Measurements from ENCODE around the gene PRADC1. TPM values are rescaled to one million over a fixed set of nuclear protein-coding genes. Genes with fewer than 3 reads are reported as not detected.

The PRADC1 gene
- total and polyA plus RNA-seq, 10 donors, result 10.4 to 29.5 (median 21.9) TPM

DNA sequence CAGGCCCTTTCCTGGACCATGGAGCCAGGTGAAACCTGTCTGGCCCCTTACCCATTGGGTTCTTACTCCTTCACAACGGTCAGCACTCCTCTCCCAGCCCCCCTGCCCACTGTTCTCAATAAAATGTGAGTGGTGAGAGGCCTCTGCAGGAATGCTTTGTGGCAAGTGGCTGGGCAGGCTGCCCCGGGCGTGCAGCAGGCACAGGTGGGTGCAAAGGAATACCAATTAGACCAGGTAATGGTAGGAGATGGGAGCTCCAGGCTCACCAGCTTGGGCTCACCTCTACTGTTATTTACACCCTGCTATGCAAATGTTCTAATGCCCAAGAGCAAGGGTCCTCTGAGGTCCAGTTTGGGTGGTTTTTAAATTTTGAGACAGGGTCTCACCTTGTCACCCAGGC, 6.0 kb downstream of the PRADC1 start:
- intact Hi-C loops (cut with DNase I; ENCODE audit: low total_unique reads), result no loop called here
- peak overlapping the region in 3 of 8 donors; percentile 52 to 70 (median 61) for H3K27ac ChIP-seq
- H3K36me3 ChIP-seq, result peaks cover 0 to 82% (median 49%) of the 10 kb centered on the region in 6 donors
- TF ChIP-seq POLR2A (IDR thresholded peaks at IDR 0.05) (no peak), POLR2AphosphoS5 (IDR thresholded peaks at IDR 0.05) (no peak)
- TF ChIP-seq, protein P1, sequence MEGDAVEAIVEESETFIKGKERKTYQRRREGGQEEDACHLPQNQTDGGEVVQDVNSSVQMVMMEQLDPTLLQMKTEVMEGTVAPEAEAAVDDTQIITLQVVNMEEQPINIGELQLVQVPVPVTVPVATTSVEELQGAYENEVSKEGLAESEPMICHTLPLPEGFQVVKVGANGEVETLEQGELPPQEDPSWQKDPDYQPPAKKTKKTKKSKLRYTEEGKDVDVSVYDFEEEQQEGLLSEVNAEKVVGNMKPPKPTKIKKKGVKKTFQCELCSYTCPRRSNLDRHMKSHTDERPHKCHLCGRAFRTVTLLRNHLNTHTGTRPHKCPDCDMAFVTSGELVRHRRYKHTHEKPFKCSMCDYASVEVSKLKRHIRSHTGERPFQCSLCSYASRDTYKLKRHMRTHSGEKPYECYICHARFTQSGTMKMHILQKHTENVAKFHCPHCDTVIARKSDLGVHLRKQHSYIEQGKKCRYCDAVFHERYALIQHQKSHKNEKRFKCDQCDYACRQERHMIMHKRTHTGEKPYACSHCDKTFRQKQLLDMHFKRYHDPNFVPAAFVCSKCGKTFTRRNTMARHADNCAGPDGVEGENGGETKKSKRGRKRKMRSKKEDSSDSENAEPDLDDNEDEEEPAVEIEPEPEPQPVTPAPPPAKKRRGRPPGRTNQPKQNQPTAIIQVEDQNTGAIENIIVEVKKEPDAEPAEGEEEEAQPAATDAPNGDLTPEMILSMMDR (IDR thresholded peaks at IDR 0.05 in 8 of 11, conservative IDR thresholded peaks at IDR 0.05 in 3 of 11), result no peak
- H3K27me3 ChIP-seq (replicated peaks in 1 of 7), result no peaks in the 10 kb centered on the region
- H3K9me3 ChIP-seq, result no peaks in the 10 kb centered on the region
- DNase-seq, result no peak
- 84 to 96% (median 94%) methylated on average over 3 of the region's 3 CpGs for WGBS, 5 donors
- no peak overlapping the region for H3K4me3 ChIP-seq
- peaks cover 0 to 18% (median 6%) of the 10 kb centered on the region in 6 donors for H3K4me1 ChIP-seq

DNA sequence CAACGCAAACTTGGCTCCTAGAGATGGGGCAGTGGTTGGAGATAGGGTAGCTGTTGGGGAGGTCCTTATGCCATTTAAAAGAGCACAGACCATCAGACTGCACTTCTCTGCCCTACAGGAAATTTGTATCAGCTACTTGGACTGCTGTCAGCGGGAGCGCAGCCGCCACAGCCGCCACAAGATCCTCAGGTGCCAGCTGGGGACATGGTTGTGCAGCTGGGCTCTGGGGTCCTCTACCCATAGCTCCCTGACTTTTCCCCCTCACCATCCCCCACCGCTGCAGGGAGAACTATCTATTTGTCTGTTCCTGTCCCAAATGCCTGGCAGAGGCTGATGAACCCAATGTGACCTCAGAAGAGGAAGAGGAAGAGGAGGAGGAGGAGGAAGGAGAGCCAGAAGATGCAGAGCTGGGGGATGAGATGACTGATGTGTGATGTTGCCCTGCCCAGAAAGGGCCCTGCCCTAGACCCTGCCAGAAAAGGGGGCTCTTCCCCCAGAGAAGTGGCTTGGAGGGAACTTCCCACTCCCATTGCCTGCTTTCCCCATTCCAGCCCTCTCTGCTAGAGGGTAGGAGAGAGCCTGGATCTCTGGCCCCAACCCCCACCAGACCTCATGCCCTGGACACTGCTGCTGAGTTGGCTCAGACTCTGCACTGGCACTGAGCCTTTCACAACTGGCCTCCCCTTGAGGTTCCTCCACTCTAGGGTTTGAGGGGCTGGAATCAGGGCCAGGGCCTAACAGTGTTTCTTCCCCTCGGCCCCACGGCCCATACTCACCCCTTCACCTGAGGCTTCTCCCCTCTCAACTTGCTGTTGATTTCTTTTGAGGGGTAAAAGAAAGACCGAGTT, 7.3 kb downstream of the PRADC1 start:
- WGBS, 5 donors, result 51 to 62% (median 54%) methylated on average over 9 of the region's 9 CpGs
- H3K4me1 ChIP-seq, result peaks cover 0 to 17% (median 6%) of the 10 kb centered on the region in 6 donors
- H3K27ac ChIP-seq, result peak overlapping the region in 5 of 8 donors; percentile 11 to 70 (median 52)
- H3K27me3 ChIP-seq (replicated peaks in 1 of 7), result no peaks in the 10 kb centered on the region
- no peak overlapping the region for H3K4me3 ChIP-seq
- H3K36me3 ChIP-seq, result peaks cover 0 to 95% (median 62%) of the 10 kb centered on the region in 6 donors
- no peaks in the 10 kb centered on the region for H3K9me3 ChIP-seq
- no peak for DNase-seq
- intact Hi-C loops (cut with DNase I; ENCODE audit: low total_unique reads), result no loop called here
- TF ChIP-seq, protein P1 (IDR thresholded peaks at IDR 0.05 in 8 of 11, conservative IDR thresholded peaks at IDR 0.05 in 3 of 11), result no peak
- peak in 1 of 3 donors; percentile 8 for TF ChIP-seq POLR2AphosphoS5 (IDR thresholded peaks at IDR 0.05)
- no peak for TF ChIP-seq POLR2A (IDR thresholded peaks at IDR 0.05)

DNA sequence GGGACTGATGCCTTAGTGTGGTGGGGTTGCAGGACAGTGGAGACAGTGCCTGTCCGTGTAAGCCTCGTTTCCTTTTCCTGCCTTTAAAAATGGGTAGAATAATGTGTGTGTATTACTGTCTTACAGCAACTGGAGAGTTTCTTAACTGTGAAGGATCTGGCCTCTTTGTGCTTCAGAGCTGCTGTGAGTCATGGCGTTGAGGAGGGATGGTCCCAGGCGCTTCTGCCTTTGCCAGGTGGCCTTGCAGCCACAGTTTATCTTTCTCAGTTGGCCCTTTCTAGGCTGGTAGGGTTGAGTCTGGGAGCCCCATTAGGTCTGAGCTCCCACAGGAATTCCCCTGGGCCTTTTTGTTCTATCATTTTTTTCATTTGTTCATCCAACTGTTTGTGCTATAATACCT, 9.2 kb downstream of the PRADC1 start:
- Histone ChIP-seq H3K27me3 (replicated peaks in 1 of 7) (no peaks in the 10 kb centered on the region), H3K4me1 (peaks cover 0 to 17% (median 6%) of the 10 kb centered on the region in 6 donors), H3K27ac (no peak overlapping the region), H3K4me3 (no peak overlapping the region), H3K36me3 (peaks cover 0 to 100% (median 73%) of the 10 kb centered on the region in 6 donors), H3K9me3 (no peaks in the 10 kb centered on the region)
- TF ChIP-seq, protein P1 (IDR thresholded peaks at IDR 0.05 in 8 of 11, conservative IDR thresholded peaks at IDR 0.05 in 3 of 11), result no peak
- TF ChIP-seq POLR2A (IDR thresholded peaks at IDR 0.05) (no peak), POLR2AphosphoS5 (IDR thresholded peaks at IDR 0.05) (no peak)
- WGBS, 5 donors, result 79 to 91% (median 86%) methylated on average over 4 of the region's 4 CpGs
- intact Hi-C loops (cut with DNase I; ENCODE audit: low total_unique reads), result no loop called here
- DNase-seq, result no peak

DNA sequence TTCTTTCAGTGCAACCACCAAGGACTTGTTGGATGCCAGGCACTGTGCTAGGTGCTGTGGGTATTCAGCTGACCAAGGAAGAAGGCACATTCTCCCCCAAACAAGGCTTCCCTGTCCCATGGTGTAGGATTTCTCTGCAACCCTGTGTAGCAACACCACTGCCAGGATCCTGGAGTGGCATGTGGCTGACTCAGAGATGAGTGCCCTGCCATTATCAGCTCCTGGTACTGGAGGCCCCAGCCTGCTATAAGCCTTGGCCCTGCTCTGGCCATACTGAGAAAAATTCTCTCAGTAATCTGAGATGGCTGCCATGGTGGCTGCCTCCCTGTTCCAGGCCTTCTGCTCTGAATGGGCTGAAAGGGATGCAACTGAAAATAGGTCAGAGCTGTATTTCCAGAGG, 14.7 kb downstream of the PRADC1 start:
- no peaks in the 10 kb centered on the region for H3K9me3 ChIP-seq
- no peak for DNase-seq
- H3K4me1 ChIP-seq, result peaks cover 13 to 25% (median 20%) of the 10 kb centered on the region in 6 donors
- intact Hi-C loops (cut with DNase I; ENCODE audit: low total_unique reads), result no loop called here
- H3K27ac ChIP-seq, result no peak overlapping the region
- no peak overlapping the region for H3K4me3 ChIP-seq
- H3K27me3 ChIP-seq (replicated peaks in 1 of 7), result no peaks in the 10 kb centered on the region
- TF ChIP-seq POLR2AphosphoS5 (IDR thresholded peaks at IDR 0.05), result no peak
- TF ChIP-seq, protein P1 (IDR thresholded peaks at IDR 0.05 in 8 of 11, conservative IDR thresholded peaks at IDR 0.05 in 3 of 11), result no peak
- TF ChIP-seq POLR2A (IDR thresholded peaks at IDR 0.05), result no peak
- peaks cover 0 to 52% (median 42%) of the 10 kb centered on the region in 6 donors for H3K36me3 ChIP-seq

All from spleen (tissue), 11 donors.